HG03108 (cell line): ENCODE measurements around the gene REXO4.

Experiments used
- ATAC-seq: cut with Tn5 transposase; IDR thresholded peaks from one replicate; pipeline ENCODE4 v1.9.1; 2021; ENCODE audit warnings: moderate library complexity; ENCODE audit not compliant: unreplicated experiment

Gene REXO4

GRCh38 chr9:133417541-133418461, at the start of gene REXO4:
REXO4 (minus strand) TSS chr9:133418010; CDS start chr9:133417844, 166 bp downstream.
- ATAC-seq, result peak; percentile 60

GRCh38 chr9:133467101-133467500, 49.3 kb upstream of the REXO4 start:
- no peak for ATAC-seq

- no peak for ATAC-seq
Observed at GRCh38 chr9:133465984-133466383, 48.2 kb upstream of the REXO4 start.

- ATAC-seq, result no peak
Observed at GRCh38 chr9:133464638-133465037, 46.8 kb upstream of the REXO4 start.

GRCh38 chr9:133463864-133464615, 46.2 kb upstream of the REXO4 start:
- no peak for ATAC-seq

- ATAC-seq, result no peak
Observed at GRCh38 chr9:133463234-133463863, 45.5 kb upstream of the REXO4 start.

- ATAC-seq, result no peak
Observed at GRCh38 chr9:133461975-133462374, 44.2 kb upstream of the REXO4 start.

GRCh38 chr9:133460405-133461175, 42.8 kb upstream of the REXO4 start:
- peak; percentile 23 for ATAC-seq

- ATAC-seq, result peak; percentile 54
Observed at GRCh38 chr9:133459476-133460404, 41.9 kb upstream of the REXO4 start, which contains the start of gene CACFD1. CACFD1 (plus strand) TSS chr9:133459978; CDS start chr9:133460067, 89 bp downstream.

GRCh38 chr9:133458643-133459312, 41.0 kb upstream of the REXO4 start:
- ATAC-seq, result no peak

- no peak for ATAC-seq
Observed at GRCh38 chr9:133457748-133458147, 39.9 kb upstream of the REXO4 start.

- ATAC-seq, result no peak
Observed at GRCh38 chr9:133457233-133457632, 39.4 kb upstream of the REXO4 start.

- no peak for ATAC-seq
Observed at GRCh38 chr9:133456409-133456808, 38.6 kb upstream of the REXO4 start.

GRCh38 chr9:133455936-133456335, 38.1 kb upstream of the REXO4 start:
- no peak for ATAC-seq

GRCh38 chr9:133454943-133455673, 37.3 kb upstream of the REXO4 start:
- ATAC-seq, result no peak

- ATAC-seq, result no peak
Observed at GRCh38 chr9:133454325-133454724, 36.5 kb upstream of the REXO4 start.

- ATAC-seq, result no peak
Observed at GRCh38 chr9:133453651-133454050, 35.8 kb upstream of the REXO4 start.

- ATAC-seq, result no peak
Observed at GRCh38 chr9:133452562-133452961, 34.8 kb upstream of the REXO4 start.
